Smooth muscle cell (in vitro differentiated cells): ENCODE data around the gene DYNLT1. TPM values are rescaled to one million over a fixed set of nuclear protein-coding genes. Genes with fewer than 3 reads are reported as not detected.

ENCODE experiments used
- DNase-seq: peaks from one replicate; lab custom pipeline; 2025; ENCODE audit not compliant: unreplicated experiment; lab: John Stamatoyannopoulos, UW
- H2AFZ ChIP-seq: fragments of 200-600 bp; sonication (generic); 2 replicates; pipeline ENCODE4 v1.6.0; 2016; ENCODE audit warnings: antibody characterized with exemption, low read depth, mild to moderate bottlenecking
- H3F3A ChIP-seq: fragments of 200-600 bp; sonication (generic); 2 replicates; pipeline ENCODE4 v1.6.0; 2017; ENCODE audit warnings: antibody characterized with exemption, low read depth
- H3K27ac ChIP-seq: fragments of 200-600 bp; sonication (generic); 2 replicates; pipeline ENCODE4 v1.5.1; 2016; ENCODE audit warnings: low read depth, mild to moderate bottlenecking
- H3K27me3 ChIP-seq: fragments of 200-600 bp; sonication (generic); 2 replicates; pipeline ENCODE4 v1.6.1; 2016; ENCODE audit warnings: low read depth, mild to moderate bottlenecking
- H3K36me3 ChIP-seq: fragments of 200-600 bp; sonication (generic); 2 replicates; pipeline ENCODE4 v1.5.1; 2016; ENCODE audit warnings: low read depth
- H3K4me1 ChIP-seq: fragments of 200-600 bp; sonication (generic); 2 replicates; pipeline ENCODE4 v1.5.1; 2016; ENCODE audit warnings: low read depth
- H3K4me2 ChIP-seq: fragments of 200-600 bp; sonication (generic); 2 replicates; pipeline ENCODE4 v1.6.0; 2016; ENCODE audit warnings: mild to moderate bottlenecking
- H3K4me3 ChIP-seq: fragments of 200-600 bp; sonication (generic); 2 replicates; pipeline ENCODE4 v1.5.1; 2016; ENCODE audit warnings: mild to moderate bottlenecking
- H3K79me2 ChIP-seq: fragments of 200-600 bp; sonication (generic); 2 replicates; pipeline ENCODE4 v1.6.0; 2016; ENCODE audit warnings: low read depth, mild to moderate bottlenecking
- H3K9ac ChIP-seq: fragments of 200-600 bp; sonication (generic); 2 replicates; pipeline ENCODE4 v1.6.0; 2016; ENCODE audit warnings: low read depth
- H3K9me3 ChIP-seq: fragments of 200-600 bp; sonication (generic); replicated peaks from 2 replicates; pipeline ENCODE4 v1.5.1; 2016; ENCODE audit warnings: low read depth
- H4K20me1 ChIP-seq: fragments of 200-600 bp; sonication (generic); 2 replicates; pipeline ENCODE4 v1.6.0; 2016; ENCODE audit warnings: low read depth
- WGBS: methylation state at CpG from one replicate; pipeline ENCODE4 v1.1.7; 2016; ENCODE audit warnings: low lambda C conversion rate; 5-methylcytosine and 5-hydroxymethylcytosine counted together
- polyA plus RNA-seq: library from polyadenylated mRNA; unstranded; fragments of >200 nt; fragmentation: Nextera tagmentation; extraction: Ambion mirVana; gene quantifications from 2 replicates; pipeline ENCODE4 v1.2.1, GENCODE V29; 2016
- total RNA-seq: library from RNA; depleted of rRNA; stranded (reverse); fragments of >200 nt; gene quantifications from 2 replicates; pipeline ENCODE4 v1.2.3, GENCODE V29; 2014
- TF ChIP-seq, protein P1 (sequence below): fragments of 200-600 bp; sonication (generic); IDR thresholded peaks from 2 replicates; pipeline ENCODE4 v1.5.1; 2017; ENCODE audit warnings: borderline replicate concordance, mild to moderate bottlenecking, antibody characterized with exemption; ENCODE audit not compliant: insufficient read depth, poor library complexity, severe bottlenecking

The DYNLT1 gene
- total and polyA plus RNA-seq, 2 experiments from 2014 or later, result 127 to 225 TPM

DNA sequence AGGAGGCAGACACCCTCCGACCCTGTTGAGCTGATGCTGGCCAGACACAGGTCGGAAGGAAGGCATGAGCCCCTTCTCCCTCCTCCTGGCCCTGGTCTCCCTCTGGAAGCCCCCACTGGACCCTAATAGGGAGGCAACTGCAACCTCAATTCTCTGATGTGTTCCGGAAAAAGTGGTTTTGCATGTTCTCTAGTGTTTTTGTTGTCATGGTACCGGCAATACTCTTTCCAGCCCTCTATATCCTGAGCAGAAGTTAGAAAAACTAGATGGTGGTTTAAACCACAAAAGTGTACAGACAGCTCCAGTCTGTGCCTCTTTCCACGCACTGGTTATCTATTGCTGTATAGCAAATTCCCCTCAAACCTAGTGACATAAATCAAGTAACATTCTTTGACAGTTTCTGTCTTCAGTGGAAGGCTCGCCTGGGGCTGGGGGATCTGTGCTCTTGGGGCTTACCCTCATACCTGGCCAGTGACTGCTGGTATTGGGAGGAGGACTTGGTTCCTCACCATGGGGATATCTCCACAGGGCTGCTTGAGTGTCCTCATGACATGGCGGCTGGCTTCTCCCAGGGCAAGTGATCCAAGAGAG, 42.3 kb upstream of the DYNLT1 start:
- Histone ChIP-seq H3K36me3 (no peaks in the 10 kb centered on the region), H3K27me3 (no peaks in the 10 kb centered on the region), H2AFZ (no peak overlapping the region), H3K4me1 (no peaks in the 10 kb centered on the region), H3K9me3 (no peaks in the 10 kb centered on the region), H4K20me1 (no peaks in the 10 kb centered on the region), H3K27ac (peak overlapping the region; percentile 74), H3K79me2 (no peaks in the 10 kb centered on the region), H3K4me3 (no peak overlapping the region), H3K4me2 (no peak overlapping the region), H3K9ac (peak overlapping the region; percentile 50), H3F3A (no peaks in the 10 kb centered on the region)
- DNase-seq, result no peak
- TF ChIP-seq, protein P1, sequence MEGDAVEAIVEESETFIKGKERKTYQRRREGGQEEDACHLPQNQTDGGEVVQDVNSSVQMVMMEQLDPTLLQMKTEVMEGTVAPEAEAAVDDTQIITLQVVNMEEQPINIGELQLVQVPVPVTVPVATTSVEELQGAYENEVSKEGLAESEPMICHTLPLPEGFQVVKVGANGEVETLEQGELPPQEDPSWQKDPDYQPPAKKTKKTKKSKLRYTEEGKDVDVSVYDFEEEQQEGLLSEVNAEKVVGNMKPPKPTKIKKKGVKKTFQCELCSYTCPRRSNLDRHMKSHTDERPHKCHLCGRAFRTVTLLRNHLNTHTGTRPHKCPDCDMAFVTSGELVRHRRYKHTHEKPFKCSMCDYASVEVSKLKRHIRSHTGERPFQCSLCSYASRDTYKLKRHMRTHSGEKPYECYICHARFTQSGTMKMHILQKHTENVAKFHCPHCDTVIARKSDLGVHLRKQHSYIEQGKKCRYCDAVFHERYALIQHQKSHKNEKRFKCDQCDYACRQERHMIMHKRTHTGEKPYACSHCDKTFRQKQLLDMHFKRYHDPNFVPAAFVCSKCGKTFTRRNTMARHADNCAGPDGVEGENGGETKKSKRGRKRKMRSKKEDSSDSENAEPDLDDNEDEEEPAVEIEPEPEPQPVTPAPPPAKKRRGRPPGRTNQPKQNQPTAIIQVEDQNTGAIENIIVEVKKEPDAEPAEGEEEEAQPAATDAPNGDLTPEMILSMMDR, result no peak
- 78% methylated on average over 7 of the region's 7 CpGs for WGBS

GRCh38 chr6:158686311-158686710, 41.8 kb upstream of the DYNLT1 start:
- TF ChIP-seq, protein P1, result no peak
- H3K4me2 ChIP-seq, result no peak overlapping the region
- H3K36me3 ChIP-seq, result no peaks in the 10 kb centered on the region
- no peaks in the 10 kb centered on the region for H4K20me1 ChIP-seq
- peak overlapping the region; percentile 74 for H3K27ac ChIP-seq
- no peaks in the 10 kb centered on the region for H3K79me2 ChIP-seq
- no peak for DNase-seq
- H3K9me3 ChIP-seq, result no peaks in the 10 kb centered on the region
- H2AFZ ChIP-seq, result no peak overlapping the region
- no peaks in the 10 kb centered on the region for H3K27me3 ChIP-seq
- no peaks in the 10 kb centered on the region for H3K4me1 ChIP-seq
- 61% methylated on average over 4 of the region's 4 CpGs for WGBS
- no peaks in the 10 kb centered on the region for H3F3A ChIP-seq
- peak overlapping the region; percentile 50 for H3K9ac ChIP-seq
- H3K4me3 ChIP-seq, result no peak overlapping the region

GRCh38 chr6:158684745-158685324, 40.3 kb upstream of the DYNLT1 start:
- no peak overlapping the region for H3K9ac ChIP-seq
- no peak overlapping the region for H2AFZ ChIP-seq
- H3K4me1 ChIP-seq, result no peaks in the 10 kb centered on the region
- no peaks in the 10 kb centered on the region for H3K27me3 ChIP-seq
- TF ChIP-seq, protein P1, result no peak
- H3K36me3 ChIP-seq, result no peaks in the 10 kb centered on the region
- H3K4me3 ChIP-seq, result no peak overlapping the region
- 86% methylated on average over 5 of the region's 5 CpGs for WGBS
- H3K4me2 ChIP-seq, result no peak overlapping the region
- H3F3A ChIP-seq, result no peaks in the 10 kb centered on the region
- no peak for DNase-seq
- no peaks in the 10 kb centered on the region for H4K20me1 ChIP-seq
- no peaks in the 10 kb centered on the region for H3K79me2 ChIP-seq
- H3K9me3 ChIP-seq, result no peaks in the 10 kb centered on the region
- H3K27ac ChIP-seq, result no peak overlapping the region

DNA sequence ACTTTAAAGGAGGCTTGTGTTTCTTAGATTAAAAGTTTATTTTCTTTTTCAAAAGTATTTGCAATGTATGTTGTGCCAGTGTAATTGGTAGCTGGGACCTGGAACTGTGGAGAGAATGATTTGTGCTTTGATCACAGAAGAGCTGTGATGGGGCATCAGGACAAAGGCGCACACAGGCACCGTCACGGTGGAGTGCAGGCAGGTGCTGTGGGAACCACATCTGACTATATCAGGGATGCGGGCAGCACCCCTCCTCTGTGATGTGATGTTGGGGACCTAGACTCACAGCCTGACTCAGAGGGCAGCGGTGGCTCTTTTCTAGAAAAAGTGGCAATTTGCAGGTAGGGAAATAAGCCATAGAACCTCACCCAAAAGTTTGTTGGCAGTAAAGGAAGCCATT, 39.8 kb upstream of the DYNLT1 start:
- H3K9me3 ChIP-seq, result no peaks in the 10 kb centered on the region
- no peaks in the 10 kb centered on the region for H3K36me3 ChIP-seq
- TF ChIP-seq, protein P1, result no peak
- no peaks in the 10 kb centered on the region for H3K27me3 ChIP-seq
- H3K4me2 ChIP-seq, result no peak overlapping the region
- no peak overlapping the region for H3K27ac ChIP-seq
- H3K9ac ChIP-seq, result no peak overlapping the region
- no peaks in the 10 kb centered on the region for H4K20me1 ChIP-seq
- H2AFZ ChIP-seq, result no peak overlapping the region
- DNase-seq, result no peak
- H3F3A ChIP-seq, result no peaks in the 10 kb centered on the region
- no peak overlapping the region for H3K4me3 ChIP-seq
- WGBS, result 95% methylated on average over 5 of the region's 5 CpGs
- H3K4me1 ChIP-seq, result no peaks in the 10 kb centered on the region
- H3K79me2 ChIP-seq, result no peaks in the 10 kb centered on the region
